Fibroblast of skin of abdomen (primary cell): ENCODE results near the gene DMRTC2.

Experiments used
- DNase-seq: peaks from one replicate; pipeline ENCODE4 v3.0.0-alpha.2; 2013

Gene DMRTC2

DNA sequence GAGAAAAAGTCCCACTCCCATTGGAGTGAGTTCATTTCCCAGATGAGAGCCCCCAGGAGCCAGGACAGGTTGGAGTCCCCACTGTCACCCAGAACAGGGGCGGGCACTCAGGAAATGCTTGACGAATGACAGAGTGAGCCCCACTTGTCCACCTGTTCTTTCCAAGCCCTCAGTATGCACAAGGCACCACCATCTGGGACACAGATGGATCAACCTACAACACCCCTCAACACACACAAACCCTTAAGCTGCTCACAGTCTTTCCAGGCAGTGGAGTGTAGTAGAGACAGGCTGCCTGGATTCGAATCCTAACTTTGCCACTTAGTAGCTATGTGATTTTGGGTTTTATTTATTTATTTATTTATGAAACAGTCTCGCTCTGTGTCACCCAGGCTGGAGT lies 46.1 kb downstream of the DMRTC2 start:
- DNase-seq: no peak

DNA sequence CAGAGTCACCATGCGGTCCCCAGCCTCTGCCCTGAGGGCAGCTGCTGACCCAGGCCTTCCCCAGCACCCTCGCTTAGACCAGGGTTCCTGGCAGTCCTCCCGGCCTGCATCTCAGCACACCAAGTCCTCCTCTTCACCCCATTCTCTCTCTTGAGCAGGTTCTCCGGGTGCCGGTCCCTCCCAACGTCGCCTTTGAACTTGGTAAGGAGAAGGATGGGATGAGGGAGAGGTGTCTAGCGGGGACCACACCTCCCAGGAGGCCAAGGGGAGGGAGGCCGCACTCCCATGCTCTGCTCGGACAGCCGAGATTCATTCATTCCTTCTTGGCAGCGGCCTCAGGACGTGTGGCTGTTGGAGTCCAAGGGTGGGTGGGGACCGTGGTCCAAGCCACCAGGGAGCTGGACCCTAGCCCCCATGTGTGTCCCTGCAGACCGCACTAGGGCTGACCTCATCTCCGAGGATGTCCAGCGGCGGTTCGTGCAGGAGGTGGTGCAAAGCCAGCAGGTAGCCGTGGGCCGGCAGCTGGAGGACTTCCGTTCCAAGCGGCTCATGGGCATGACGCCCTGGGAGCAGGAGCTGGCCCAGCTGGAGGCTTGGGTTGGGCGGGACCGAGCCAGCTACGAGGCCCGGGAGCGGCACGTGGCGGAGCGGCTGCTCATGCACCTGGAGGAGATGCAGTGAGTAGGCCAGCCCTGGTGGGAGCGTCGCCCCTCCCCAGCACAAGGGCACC lies 47.5 kb downstream of the DMRTC2 start:
- DNase-seq: no peak

DNA sequence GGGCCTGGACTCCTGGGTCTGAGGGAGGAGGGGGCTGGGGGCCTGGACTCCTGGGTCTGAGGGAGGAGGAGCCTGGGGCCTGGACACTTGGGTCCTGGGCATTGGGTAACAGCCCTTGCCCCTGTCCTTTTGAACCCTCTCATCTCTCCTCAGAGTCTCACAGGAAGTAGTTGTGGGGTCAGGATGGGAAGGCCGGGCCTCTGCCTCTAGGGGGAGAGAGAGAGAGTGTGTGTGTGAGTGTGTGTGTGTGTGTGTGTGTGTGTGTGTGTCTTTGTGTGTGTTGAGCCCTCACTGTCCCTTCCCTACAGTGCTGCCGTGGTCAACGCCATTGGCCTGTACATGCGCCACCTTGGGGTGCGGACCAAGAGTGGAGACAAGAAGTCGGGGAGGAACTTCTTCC lies 49.1 kb downstream of the DMRTC2 start:
- no peak for DNase-seq

DNA sequence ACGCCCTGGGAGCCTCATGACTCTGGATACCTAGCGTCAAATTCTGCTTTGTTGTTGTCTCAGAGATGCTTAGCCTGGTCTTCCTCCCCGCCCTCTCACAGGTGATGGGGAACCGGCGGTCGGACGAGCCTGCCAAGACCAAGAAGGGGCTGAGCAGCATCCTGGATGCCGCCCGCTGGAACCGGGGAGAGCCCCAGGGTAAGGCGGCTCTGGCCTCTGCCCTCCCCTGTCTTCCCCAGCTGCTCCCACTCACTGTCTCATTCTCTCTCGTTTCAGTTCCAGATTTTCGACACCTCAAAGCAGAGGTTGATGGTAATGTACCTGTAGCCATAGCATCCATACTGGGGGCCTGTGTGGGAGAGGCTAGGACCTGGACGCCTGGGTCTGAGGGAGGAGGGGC lies 49.5 kb downstream of the DMRTC2 start:
- DNase-seq: no peak

DNA sequence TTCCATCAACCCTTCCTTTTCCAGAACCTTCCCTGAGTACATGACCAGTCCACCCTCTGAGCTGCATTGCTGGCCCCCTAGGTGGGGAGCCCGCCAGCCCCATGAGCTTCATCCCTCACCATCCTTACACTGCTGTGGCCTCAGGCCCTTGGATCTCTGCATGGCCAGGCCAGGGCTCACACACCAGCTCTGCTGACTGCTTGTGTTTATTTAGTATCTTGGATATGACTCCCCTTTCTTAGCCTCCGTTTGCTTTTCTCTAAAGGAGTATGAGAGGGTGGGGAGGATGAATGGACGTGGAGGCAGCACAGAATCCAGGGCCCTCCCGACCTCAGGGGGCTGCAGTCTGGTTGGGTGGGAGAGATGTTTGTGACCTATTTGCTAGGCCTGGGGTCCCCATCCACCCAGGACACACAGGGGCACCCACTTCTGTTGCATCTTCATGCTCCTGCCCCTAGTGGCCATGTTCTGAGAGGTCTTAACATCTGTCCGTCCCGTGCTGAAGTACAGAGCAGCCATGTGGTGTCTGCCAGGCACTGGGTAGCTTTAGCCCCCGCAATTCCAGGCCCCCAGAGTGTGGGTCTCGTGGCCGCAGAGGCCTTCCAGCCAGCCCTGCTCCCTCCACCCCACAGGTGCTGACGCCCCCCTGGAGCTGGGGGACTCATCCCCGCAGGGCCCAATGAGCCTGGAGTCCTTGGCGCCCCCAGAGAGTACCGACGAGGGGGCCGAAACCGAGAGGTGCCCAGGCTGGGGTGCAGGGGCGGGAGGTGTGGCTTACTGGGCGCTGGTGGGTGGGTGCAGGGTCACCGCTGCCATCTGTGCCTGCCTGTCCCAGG lies 51.1 kb downstream of the DMRTC2 start:
- DNase-seq: no peak

DNA sequence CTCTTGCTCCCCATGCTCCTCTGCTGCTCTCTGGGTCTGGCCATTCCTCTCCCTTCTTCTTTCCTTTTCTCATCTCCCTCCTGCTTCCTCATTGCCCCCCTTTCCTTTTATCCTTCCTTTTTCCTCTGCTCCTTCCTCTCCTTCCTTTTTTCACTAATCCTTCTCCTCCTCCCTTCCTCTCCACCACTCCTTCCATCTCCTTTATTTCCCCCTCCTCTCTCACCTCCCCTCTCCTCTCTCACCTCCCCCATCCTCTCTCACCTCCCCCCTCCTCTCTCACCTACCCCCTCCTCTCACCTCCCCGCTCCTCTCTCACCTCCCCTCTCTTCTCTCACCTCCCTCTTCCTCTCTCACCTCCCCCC lies 51.7 kb downstream of the DMRTC2 start:
- no peak for DNase-seq

DNA sequence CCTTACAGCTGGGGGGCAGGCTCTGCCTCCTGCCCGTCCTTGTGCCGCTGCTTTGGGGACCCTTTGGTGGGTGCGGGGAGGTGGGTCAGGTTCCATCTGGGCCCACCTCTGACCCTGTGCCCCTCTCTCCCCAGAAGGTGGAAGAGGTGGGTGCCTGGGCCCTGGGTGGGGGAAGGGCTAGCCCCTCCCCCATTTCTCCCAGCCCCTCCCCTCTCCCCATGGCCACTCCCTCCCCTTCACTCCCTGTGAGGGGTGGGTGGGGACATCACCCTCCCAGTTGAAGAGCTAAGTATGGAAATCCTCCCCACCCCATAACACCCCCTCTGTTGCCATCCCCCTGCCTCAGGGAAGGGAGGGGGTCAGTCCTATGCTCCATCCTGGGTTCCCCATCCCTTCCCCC lies 52.3 kb downstream of the DMRTC2 start:
- no peak for DNase-seq

DNA sequence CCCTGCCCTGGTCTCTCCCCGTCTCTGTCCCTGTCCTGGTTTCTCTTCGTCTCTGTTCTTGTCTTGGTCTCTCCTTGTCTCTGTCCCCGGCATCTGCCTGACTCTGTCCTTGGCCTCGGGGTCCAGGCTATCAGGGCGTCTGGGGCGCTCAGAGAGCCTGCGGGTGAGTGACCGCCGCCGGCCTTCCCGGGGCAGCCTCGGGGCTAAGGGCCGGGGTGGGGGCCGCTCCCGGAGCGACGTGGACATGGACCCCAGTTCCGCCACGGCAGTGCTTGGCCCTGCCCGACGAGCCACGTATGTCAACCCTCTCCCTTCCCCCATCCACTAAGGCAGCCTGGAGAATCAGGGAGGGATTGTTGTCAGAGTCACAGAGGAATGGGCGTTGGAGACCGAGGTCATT lies 53.0 kb downstream of the DMRTC2 start:
- DNase-seq: no peak

DNA sequence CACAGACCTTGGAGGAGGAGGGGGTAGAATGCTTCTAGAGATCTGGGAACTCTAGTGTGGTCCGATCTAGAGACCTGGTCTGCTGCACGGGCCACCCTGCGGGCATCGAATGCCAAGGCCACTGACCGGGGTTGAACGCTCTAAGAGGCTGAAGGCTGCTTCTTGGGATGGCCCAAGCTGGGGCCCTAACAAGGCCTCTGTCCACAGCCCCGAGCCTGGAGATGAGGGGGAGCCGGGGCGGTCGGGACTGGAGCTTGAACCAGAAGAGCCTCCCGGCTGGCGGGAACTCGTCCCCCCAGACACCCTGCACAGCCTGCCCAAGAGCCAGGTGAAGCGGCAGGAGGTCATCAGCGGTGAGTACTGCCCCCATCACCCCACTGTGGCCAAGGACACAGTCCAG lies 53.4 kb downstream of the DMRTC2 start:
- no peak for DNase-seq
